Panc1 (cell line): Measurements from ENCODE around the gene CFAP299. TPM values are rescaled to one million over a fixed set of nuclear protein-coding genes. Genes with fewer than 3 reads are reported as not detected.
A peak's percentile ranks its signal among the peaks of the same experiment; 100 is the strongest.

Source experiments
- ATAC-seq: fragments of 200-7000 bp; cut with Tn5 transposase; 2 replicates; pipeline ENCODE4 v1.9.1; 2020; ENCODE audit warnings: mild to moderate bottlenecking, moderate library complexity
- BruUV-seq: library from RNA; stranded (reverse); fragments of 400-500 nt; replicated peaks from 2 replicates; lab custom pipeline; 2021; lab: Mats Ljungman, UMichigan
- CTCF ChIA-PET: fragments of 300-600 bp; sonication (Branson Sonifier 250); formaldehyde crosslinking; loops from one replicate; lab custom pipeline; 2022; ENCODE audit warnings: antibody characterized with exemption; lab: Charles Lee
- POLR2A ChIA-PET: fragments of 300-600 bp; sonication (Branson Sonifier 250); formaldehyde crosslinking; loops from one replicate; lab custom pipeline; 2022; ENCODE audit warnings: antibody characterized with exemption; lab: Charles Lee
- DNase-seq: peaks from one replicate; pipeline ENCODE4 v3.0.0-alpha.2; 2010; ENCODE audit warnings: low read depth, low spot score
- H3K27ac ChIP-seq: 2 replicates; pipeline ENCODE4 v1.5.1; 2011; ENCODE audit warnings: mild to moderate bottlenecking, low read length, inconsistent platforms
- H3K27me3 ChIP-seq: fragments of 200-500 bp; sonication (Bioruptor generic); 2 replicates; pipeline ENCODE4 v1.6.0; 2014; ENCODE audit warnings: low read length, inconsistent platforms; ENCODE audit not compliant: control insufficient read depth, insufficient read depth
- H3K36me3 ChIP-seq: fragments of 200-500 bp; sonication (Bioruptor generic); 2 replicates; pipeline ENCODE4 v1.5.1; 2014; ENCODE audit warnings: inconsistent platforms, mild to moderate bottlenecking, low read length, moderate library complexity; ENCODE audit not compliant: control insufficient read depth, insufficient read depth
- H3K4me1 ChIP-seq: 2 replicates; pipeline ENCODE4 v1.5.1; 2011; ENCODE audit warnings: inconsistent platforms, mild to moderate bottlenecking, low read length, moderate library complexity; ENCODE audit not compliant: control insufficient read depth, insufficient read depth
- H3K4me3 ChIP-seq, 2 experiments: 2 replicates each; pipeline ENCODE4 v1.5.1; 2011 to 2012; ENCODE audit warnings: low read depth in 2 of 2, low read length in 2 of 2, mild to moderate bottlenecking in 2 of 2, inconsistent platforms in 1 of 2, moderate library complexity in 1 of 2
- H3K9me3 ChIP-seq: fragments of 200-500 bp; sonication (Bioruptor generic); 2 replicates; pipeline ENCODE4 v1.5.1; 2014; ENCODE audit warnings: low read depth, mild to moderate bottlenecking, inconsistent platforms, low read length, moderate library complexity; ENCODE audit not compliant: control insufficient read depth, insufficient read depth
- CTCF ChIP-seq: fragments of 450-650 bp; IDR thresholded peaks from 2 replicates; pipeline ENCODE4 v1.5.1; 2017; ENCODE audit warnings: mild to moderate bottlenecking
- POLR2AphosphoS5 ChIP-seq: IDR thresholded peaks from 2 replicates; pipeline ENCODE4 v1.6.1; 2012; ENCODE audit warnings: mild to moderate bottlenecking, low read depth, low read length, moderate library complexity
- REST ChIP-seq, 2 experiments: IDR thresholded peaks; 2 replicates each; pipeline ENCODE4 v1.6.1; 2011 to 2012; ENCODE audit warnings: low read depth in 2 of 2, control low read depth in 1 of 2, low read length in 1 of 2, mild to moderate bottlenecking in 1 of 2, moderate library complexity in 1 of 2; ENCODE audit not compliant: insufficient read depth in 1 of 2
- SIN3A ChIP-seq: IDR thresholded peaks from 2 replicates; pipeline ENCODE4 v1.6.1; 2012; ENCODE audit warnings: low read depth, mild to moderate bottlenecking, low read length, moderate library complexity, borderline replicate concordance; ENCODE audit not compliant: insufficient read depth
- TCF7L2 ChIP-seq: IDR thresholded peaks from 2 replicates; pipeline ENCODE4 v1.6.1; 2011; ENCODE audit warnings: mild to moderate bottlenecking, low read depth, low read length, inconsistent platforms
- in situ Hi-C: cut with HindIII; loops from 2 replicates; pipeline ENCODE4 v1.10.0; 2016; ENCODE audit warnings: low sequenced_read_pairs, low pct_unique_long_range_greater_than_20kb
- intact Hi-C: fragments of 100-400 bp; cut with micrococcal nuclease; formaldehyde crosslinking; loops from one replicate; pipeline ENCODE4 v1.10.0; 2022; ENCODE audit not compliant: unreplicated experiment
- total RNA-seq: library from RNA; stranded (reverse); gene quantifications from one replicate; pipeline ENCODE4 v1.2.1, GENCODE V29; 2021; ENCODE audit not compliant: unreplicated experiment

Gene CFAP299
- total RNA-seq, 1 experiment from 2014 or later, result not detected

GRCh38 chr4:80360900-80361299 lies 25.4 kb downstream of the CFAP299 start:
- POLR2A ChIA-PET, result no interaction called here
- intact Hi-C loops (loop anchor here (2.0 kb wide), 2 partner anchors 630 to 692 kb away; no protein-coding TSS in a partner anchor), in situ Hi-C loops (no loop called here)
- no TSS peak for BruUV-seq
- CTCF ChIA-PET, result no interaction called here
- Histone ChIP-seq H3K36me3 (no peaks in the 10 kb centered on the region), H3K9me3 (no peaks in the 10 kb centered on the region), H3K27me3 (no peaks in the 10 kb centered on the region), H3K4me3 (no peak overlapping the region), H3K27ac (no peak overlapping the region), H3K4me1 (no peaks in the 10 kb centered on the region)
- ATAC-seq (no peak), DNase-seq (no peak)
- TF ChIP-seq CTCF, result no peak
- no peak for TF ChIP-seq REST (IDR thresholded peaks at IDR 0.05; ENCODE audit: insufficient read depth in 1 of 2, low read depth in 2 of 2, low read length in 1 of 2)
- TF ChIP-seq TCF7L2, result no peak
- no peak for TF ChIP-seq POLR2AphosphoS5
- TF ChIP-seq SIN3A, result no peak

GRCh38 chr4:80361329-80361900 lies 25.9 kb downstream of the CFAP299 start:
- ChIA-PET POLR2A (interaction anchor here (0.6 kb wide), 1 partner anchor 206 kb away, joined by 3 read pairs; no protein-coding TSS in a partner anchor), CTCF (no interaction called here)
- TF ChIP-seq REST (IDR thresholded peaks at IDR 0.05; ENCODE audit: insufficient read depth in 1 of 2, low read depth in 2 of 2, low read length in 1 of 2), result no peak
- peak; percentile 41; the same call in 1 of the 2 replicates for TF ChIP-seq CTCF
- DNase-seq (no peak), ATAC-seq (no peak)
- Histone ChIP-seq H3K9me3 (no peaks in the 10 kb centered on the region), H3K4me1 (no peaks in the 10 kb centered on the region), H3K27me3 (no peaks in the 10 kb centered on the region), H3K4me3 (no peak overlapping the region), H3K36me3 (no peaks in the 10 kb centered on the region), H3K27ac (no peak overlapping the region)
- in situ Hi-C loops, result no loop called here
- BruUV-seq, result no TSS peak
- intact Hi-C loops, result loop anchor here (2.0 kb wide), 2 partner anchors 629 to 691 kb away; no protein-coding TSS in a partner anchor
